HepG2 (cell line): Measurements from ENCODE around the gene EMID1. TPM values are rescaled to one million over a fixed set of nuclear protein-coding genes. Genes with fewer than 3 reads are reported as not detected.

Experiments used
- ATAC-seq: fragments of 200-7000 bp; cut with Tn5 transposase; 3 replicates; pipeline ENCODE4 v1.9.1; 2020; ENCODE audit warnings: mild to moderate bottlenecking, moderate library complexity
- BruUV-seq: library from RNA; stranded (reverse); fragments of 400-500 nt; replicated peaks from 2 replicates; lab custom pipeline; 2021; lab: Mats Ljungman, UMichigan
- CTCF ChIA-PET: fragments of 300-600 bp; formaldehyde crosslinking; extraction: SDS; loops from one replicate; lab custom pipeline; 2021; ENCODE audit warnings: low total read pairs, inconsistent platforms, low intra/inter-chr PET ratio; lab: Yijun Ruan, JAX
- POLR2A ChIA-PET: fragments of 350-600 bp; sonication (Branson Sonifier 250); formaldehyde crosslinking; loops from one replicate; lab custom pipeline; 2020; ENCODE audit warnings: antibody characterized with exemption, inconsistent platforms; lab: Yijun Ruan, JAX
- DNase-seq: peaks from one replicate; pipeline ENCODE4 v3.0.0-alpha.2; 2015; ENCODE audit warnings: low spot score
- FAIRE-seq: peaks from 3 replicates; lab custom pipeline; 2011; peaks lifted over from hg19 to GRCh38; lab: Jason Lieb, UNC
- H2AFZ ChIP-seq: one replicate; pipeline ENCODE4 v1.6.1; 2011; ENCODE audit warnings: low read length, inconsistent platforms
- H3K27ac ChIP-seq: fragments of 300-600 bp; 3 replicates; pipeline ENCODE4 v1.8.0; 2011; ENCODE audit warnings: mixed run types, mild to moderate bottlenecking, mixed read lengths, low read length, inconsistent platforms; ENCODE audit not compliant: insufficient read depth; ENCODE audit errors: extremely low read length
- H3K27me3 ChIP-seq, 2 experiments: fragments of 200-600 bp in 1 of 2; 2 replicates in 1 of 2; 3 replicates in 1 of 2; pipeline versions ENCODE4 v1.6.0 to v1.8.0; 2011; ENCODE audit warnings: low read length in 2 of 2, mild to moderate bottlenecking in 2 of 2, moderate library complexity in 2 of 2, inconsistent platforms in 1 of 2; ENCODE audit not compliant: insufficient read depth in 2 of 2, control insufficient read depth in 1 of 2
- H3K36me3 ChIP-seq, 2 experiments: fragments of 200-600 bp in 1 of 2; replicated peaks in 1 of 2; 2 replicates in 1 of 2; 3 replicates in 1 of 2; pipeline versions ENCODE4 v1.5.1 to v1.8.0; 2011; ENCODE audit warnings: low read length in 2 of 2, inconsistent platforms in 1 of 2; ENCODE audit not compliant: insufficient read depth in 2 of 2, control insufficient read depth in 1 of 2
- H3K4me1 ChIP-seq: 2 replicates; pipeline ENCODE4 v1.5.1; 2012; ENCODE audit warnings: low read length, inconsistent platforms; ENCODE audit not compliant: insufficient read depth
- H3K4me2 ChIP-seq: 2 replicates; pipeline ENCODE4 v1.6.0; 2011; ENCODE audit warnings: low read depth, low read length, inconsistent platforms
- H3K4me3 ChIP-seq, 3 experiments: fragments of 200-600 bp in 1 of 3; sonication (generic), shearing (Covaris generic) in 1 of 3; replicated peaks in 1 of 3; 2 replicates each; pipeline ENCODE4 v1.5.1; 2011 to 2016; ENCODE audit warnings: low read length in 3 of 3, inconsistent platforms in 2 of 3, low read depth in 2 of 3, mild to moderate bottlenecking in 2 of 3, control low read depth in 1 of 3, mixed read lengths in 1 of 3; ENCODE audit not compliant: insufficient read depth in 1 of 3
- H3K79me2 ChIP-seq: one replicate; pipeline ENCODE4 v1.6.1; 2011; ENCODE audit warnings: low read length, inconsistent platforms; ENCODE audit not compliant: insufficient read depth
- H3K9ac ChIP-seq: 2 replicates; pipeline ENCODE4 v1.6.0; 2011; ENCODE audit warnings: mild to moderate bottlenecking, low read depth, low read length, inconsistent platforms; ENCODE audit not compliant: insufficient read depth
- H3K9me3 ChIP-seq: 2 replicates; pipeline ENCODE4 v1.5.1; 2012; ENCODE audit warnings: mild to moderate bottlenecking, low read length
- H4K20me1 ChIP-seq: 2 replicates; pipeline ENCODE4 v1.6.0; 2011; ENCODE audit warnings: inconsistent platforms, mild to moderate bottlenecking, low read length, moderate library complexity; ENCODE audit not compliant: insufficient read depth
- CCAR2 ChIP-seq: fragments of 200-400 bp; formaldehyde crosslinking; optimal IDR thresholded peaks from 2 replicates; pipeline ENCODE3; 2018; ENCODE audit warnings: low read depth, mild to moderate bottlenecking, low read length, moderate library complexity
- CREB1 ChIP-seq, 2 experiments: fragments of 450-650 bp in 1 of 2; IDR thresholded peaks; 2 replicates each; pipeline ENCODE4 v1.6.1; 2016 to 2017; ENCODE audit warnings: control low read depth in 1 of 2, mild to moderate bottlenecking in 1 of 2, missing compliant biosample characterization in 1 of 2, missing genetic modification characterization in 1 of 2
- FOSL2 ChIP-seq: sonication (generic); formaldehyde crosslinking; IDR thresholded peaks from 2 replicates; pipeline ENCODE4 v1.4.0; 2020; ENCODE audit warnings: missing genetic modification reagents
- HDAC1 ChIP-seq: sonication (generic); formaldehyde crosslinking; IDR thresholded peaks from 2 replicates; pipeline ENCODE4 v1.5.1; 2020; ENCODE audit warnings: mild to moderate bottlenecking, missing genetic modification reagents
- TARDBP ChIP-seq: sonication (generic); formaldehyde crosslinking; IDR thresholded peaks from 2 replicates; pipeline ENCODE4 v1.8.0; 2022; ENCODE audit warnings: mild to moderate bottlenecking, missing genetic modification reagents
- WGBS: methylation state at CpG from one replicate; pipeline ENCODE4 v1.1.6; 2017; ENCODE audit warnings: low lambda C conversion rate; 5-methylcytosine and 5-hydroxymethylcytosine counted together
- in situ Hi-C: cut with HindIII; loops from 2 replicates; pipeline ENCODE4 v1.10.0; 2017; ENCODE audit warnings: low pct_unique_long_range_greater_than_20kb; ENCODE audit not compliant: extremely low pct_ligation_motif_present
- intact Hi-C: fragments of 100-400 bp; cut with micrococcal nuclease; formaldehyde crosslinking; loops from one replicate; pipeline ENCODE4 v1.10.0; 2022; ENCODE audit not compliant: unreplicated experiment
- polyA plus RNA-seq, 8 experiments: library from polyadenylated mRNA; depleted of rRNA in 3 of 8; stranded (reverse) in 7 of 8; unstranded in 1 of 8; fragments of >200 nt; fragmentation: Illumina TruSeq in 4 of 8; extraction: Trizol in 4 of 8; gene quantifications; 2 replicates each; pipeline versions ENCODE4 v1.2.1 to v1.2.3, GENCODE V29; 2011 to 2016; ENCODE audit warnings: low read depth in 4 of 8, missing spikeins in 1 of 8, mixed read lengths in 1 of 8; ENCODE audit not compliant: insufficient read depth in 1 of 8
- total RNA-seq, 5 experiments: library from RNA; depleted of rRNA; stranded (reverse); fragments of >200 nt; fragmentation: Illumina TruSeq; extraction: Trizol; gene quantifications; 2 replicates each; pipeline ENCODE4 v1.2.3, GENCODE V29; 2016; ENCODE audit warnings: low read depth in 1 of 5
- TF ChIP-seq, protein P1 (sequence below): sonication (generic); formaldehyde crosslinking; IDR thresholded peaks from 2 replicates; pipeline ENCODE4 v1.5.1; 2020; ENCODE audit warnings: mild to moderate bottlenecking, missing genetic modification reagents, moderate library complexity
- TF ChIP-seq, protein P2 (sequence below): sonication (generic); IDR thresholded peaks from 2 replicates; pipeline ENCODE4 v1.6.1; 2016; ENCODE audit warnings: low read depth, borderline replicate concordance
- TF ChIP-seq, protein P3 (sequence below): sonication (generic); formaldehyde crosslinking; IDR thresholded peaks from 2 replicates; pipeline ENCODE4 v1.4.0; 2020; ENCODE audit warnings: missing genetic modification reagents

EMID1 gene
- total and polyA plus RNA-seq, 2 of the 13 experiments (the other 11 are each of a cell fraction or from before 2014, with no cell fraction given): 0.45 to 0.82 TPM

DNA sequence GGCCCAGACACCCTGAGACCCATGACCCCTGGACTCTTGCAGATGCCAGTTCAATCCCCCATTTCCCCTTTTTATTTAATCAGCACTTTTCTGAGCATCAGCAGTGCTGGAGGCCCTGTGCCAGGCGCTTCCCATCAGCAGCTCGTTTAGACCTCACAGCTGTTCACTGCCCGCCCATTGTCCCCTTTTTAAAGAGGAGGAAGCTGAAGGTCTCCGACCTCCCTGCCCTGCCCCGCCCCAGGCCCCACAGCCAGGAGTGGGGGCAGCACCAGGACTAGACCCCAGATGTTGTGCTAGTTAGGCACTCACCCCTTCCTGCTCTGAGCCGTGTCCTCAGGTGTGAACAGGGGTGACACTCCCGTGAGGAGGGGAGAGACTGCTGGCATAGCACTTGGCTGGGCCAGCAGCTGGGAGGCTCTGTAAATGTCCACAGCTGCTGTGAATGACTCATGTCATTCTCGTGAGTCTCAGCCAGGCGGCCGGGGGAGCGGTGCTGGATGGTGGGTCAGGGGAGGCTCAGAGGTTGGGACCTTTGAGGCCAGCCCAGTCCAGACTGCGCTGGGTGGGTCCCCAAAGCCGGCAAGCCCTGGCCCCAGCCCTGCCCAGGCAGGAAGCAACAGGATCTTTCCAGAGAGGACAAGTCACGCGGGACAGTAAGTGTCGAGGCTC lies 19.9 kb downstream of the EMID1 start:
- no peak overlapping the region for H2AFZ ChIP-seq
- in situ Hi-C loops (no loop called here), intact Hi-C loops (no loop called here)
- ATAC-seq (peak; percentile 76), DNase-seq (no peak), FAIRE-seq (no peak)
- WGBS: 7% methylated on average over 8 of the region's 16 CpGs
- ChIA-PET CTCF (no interaction called here), POLR2A (no interaction called here)
- no TSS peak for BruUV-seq
- peak overlapping the region; percentile 31; the same call in 1 of the 2 replicates for H3K4me2 ChIP-seq
- H3K9ac ChIP-seq: no peak overlapping the region
- peaks cover 27% of the 10 kb centered on the region for H3K4me1 ChIP-seq
- no peak overlapping the region for H3K27ac ChIP-seq
- no peaks in the 10 kb centered on the region for H3K36me3 ChIP-seq
- no peaks in the 10 kb centered on the region for H4K20me1 ChIP-seq
- no peaks in the 10 kb centered on the region for H3K79me2 ChIP-seq
- H3K4me3 ChIP-seq: peak overlapping the region in 1 of 3 experiments; percentile 43; a peak in 1 of 6 replicates
- TF ChIP-seq, protein P1, sequence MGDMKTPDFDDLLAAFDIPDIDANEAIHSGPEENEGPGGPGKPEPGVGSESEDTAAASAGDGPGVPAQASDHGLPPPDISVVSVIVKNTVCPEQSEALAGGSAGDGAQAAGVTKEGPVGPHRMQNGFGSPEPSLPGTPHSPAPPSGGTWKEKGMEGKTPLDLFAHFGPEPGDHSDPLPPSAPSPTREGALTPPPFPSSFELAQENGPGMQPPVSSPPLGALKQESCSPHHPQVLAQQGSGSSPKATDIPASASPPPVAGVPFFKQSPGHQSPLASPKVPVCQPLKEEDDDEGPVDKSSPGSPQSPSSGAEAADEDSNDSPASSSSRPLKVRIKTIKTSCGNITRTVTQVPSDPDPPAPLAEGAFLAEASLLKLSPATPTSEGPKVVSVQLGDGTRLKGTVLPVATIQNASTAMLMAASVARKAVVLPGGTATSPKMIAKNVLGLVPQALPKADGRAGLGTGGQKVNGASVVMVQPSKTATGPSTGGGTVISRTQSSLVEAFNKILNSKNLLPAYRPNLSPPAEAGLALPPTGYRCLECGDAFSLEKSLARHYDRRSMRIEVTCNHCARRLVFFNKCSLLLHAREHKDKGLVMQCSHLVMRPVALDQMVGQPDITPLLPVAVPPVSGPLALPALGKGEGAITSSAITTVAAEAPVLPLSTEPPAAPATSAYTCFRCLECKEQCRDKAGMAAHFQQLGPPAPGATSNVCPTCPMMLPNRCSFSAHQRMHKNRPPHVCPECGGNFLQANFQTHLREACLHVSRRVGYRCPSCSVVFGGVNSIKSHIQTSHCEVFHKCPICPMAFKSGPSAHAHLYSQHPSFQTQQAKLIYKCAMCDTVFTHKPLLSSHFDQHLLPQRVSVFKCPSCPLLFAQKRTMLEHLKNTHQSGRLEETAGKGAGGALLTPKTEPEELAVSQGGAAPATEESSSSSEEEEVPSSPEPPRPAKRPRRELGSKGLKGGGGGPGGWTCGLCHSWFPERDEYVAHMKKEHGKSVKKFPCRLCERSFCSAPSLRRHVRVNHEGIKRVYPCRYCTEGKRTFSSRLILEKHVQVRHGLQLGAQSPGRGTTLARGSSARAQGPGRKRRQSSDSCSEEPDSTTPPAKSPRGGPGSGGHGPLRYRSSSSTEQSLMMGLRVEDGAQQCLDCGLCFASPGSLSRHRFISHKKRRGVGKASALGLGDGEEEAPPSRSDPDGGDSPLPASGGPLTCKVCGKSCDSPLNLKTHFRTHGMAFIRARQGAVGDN: peak; percentile 49
- TF ChIP-seq TARDBP (no peak), HDAC1 (0 out of 2 replicates have a peak, but pooled peaks have one; percentile 2), CCAR2 (no peak), CREB1 (IDR thresholded peaks at IDR 0.05) (peak; percentile 57), CREB1 (CRISPR knock-in tag; IDR thresholded peaks at IDR 0.05) (no peak), FOSL2 (CRISPR knock-in tag) (0 out of 2 replicates have a peak, but pooled peaks have one; percentile 39)
- TF ChIP-seq, protein P2, sequence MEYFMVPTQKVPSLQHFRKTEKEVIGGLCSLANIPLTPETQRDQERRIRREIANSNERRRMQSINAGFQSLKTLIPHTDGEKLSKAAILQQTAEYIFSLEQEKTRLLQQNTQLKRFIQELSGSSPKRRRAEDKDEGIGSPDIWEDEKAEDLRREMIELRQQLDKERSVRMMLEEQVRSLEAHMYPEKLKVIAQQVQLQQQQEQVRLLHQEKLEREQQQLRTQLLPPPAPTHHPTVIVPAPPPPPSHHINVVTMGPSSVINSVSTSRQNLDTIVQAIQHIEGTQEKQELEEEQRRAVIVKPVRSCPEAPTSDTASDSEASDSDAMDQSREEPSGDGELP: peak; percentile 63; the same call in 1 of the 2 replicates
- TF ChIP-seq, protein P3, sequence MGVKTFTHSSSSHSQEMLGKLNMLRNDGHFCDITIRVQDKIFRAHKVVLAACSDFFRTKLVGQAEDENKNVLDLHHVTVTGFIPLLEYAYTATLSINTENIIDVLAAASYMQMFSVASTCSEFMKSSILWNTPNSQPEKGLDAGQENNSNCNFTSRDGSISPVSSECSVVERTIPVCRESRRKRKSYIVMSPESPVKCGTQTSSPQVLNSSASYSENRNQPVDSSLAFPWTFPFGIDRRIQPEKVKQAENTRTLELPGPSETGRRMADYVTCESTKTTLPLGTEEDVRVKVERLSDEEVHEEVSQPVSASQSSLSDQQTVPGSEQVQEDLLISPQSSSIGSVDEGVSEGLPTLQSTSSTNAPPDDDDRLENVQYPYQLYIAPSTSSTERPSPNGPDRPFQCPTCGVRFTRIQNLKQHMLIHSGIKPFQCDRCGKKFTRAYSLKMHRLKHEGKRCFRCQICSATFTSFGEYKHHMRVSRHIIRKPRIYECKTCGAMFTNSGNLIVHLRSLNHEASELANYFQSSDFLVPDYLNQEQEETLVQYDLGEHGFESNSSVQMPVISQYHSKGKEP (CRISPR knock-in tag): no peak
- no peaks in the 10 kb centered on the region for H3K9me3 ChIP-seq
- peaks cover 10 to 29% of the 10 kb centered on the region in 2 experiments for H3K27me3 ChIP-seq
